ENCODE results near the gene GSTA5.
"Not testable (repeated sequence)": the region's sequence is repeated elsewhere in the genome, so short reads cannot be mapped to it uniquely, and the experiment has no call there.

Gene GSTA5

DNA sequence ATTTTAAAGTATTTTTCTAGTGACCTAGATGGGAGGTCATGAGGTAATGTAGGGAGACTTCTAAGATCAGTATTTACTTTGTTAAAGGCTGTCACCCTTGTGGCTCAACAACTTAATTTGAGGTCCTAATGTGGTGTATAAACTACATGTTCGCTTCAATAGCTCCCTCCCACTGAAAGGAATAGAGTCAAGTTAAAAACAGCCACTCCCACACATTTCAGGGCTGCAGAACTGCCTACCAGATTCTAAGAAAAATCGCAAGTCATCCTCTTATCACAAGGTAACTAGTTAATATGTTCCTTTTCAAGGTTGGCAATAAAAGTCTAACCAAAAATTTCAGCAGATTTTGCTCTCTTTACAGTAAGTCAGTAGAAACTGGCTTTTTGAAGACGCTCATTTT is 52.1 kb downstream of the GSTA5 start:
- H3K9me3 Mint-ChIP-seq = no peaks in the 10 kb centered on the region
- no peaks in the 10 kb centered on the region for H3K4me1 Mint-ChIP-seq
- no peak overlapping the region for H3K27ac Mint-ChIP-seq
- DNase-seq = no peak
- no peaks in the 10 kb centered on the region for H3K36me3 Mint-ChIP-seq
- H3K27me3 Mint-ChIP-seq = peaks cover 16% of the 10 kb centered on the region
- no peak overlapping the region for H3K4me3 Mint-ChIP-seq
- CTCF ChIA-PET = no interaction called here

DNA sequence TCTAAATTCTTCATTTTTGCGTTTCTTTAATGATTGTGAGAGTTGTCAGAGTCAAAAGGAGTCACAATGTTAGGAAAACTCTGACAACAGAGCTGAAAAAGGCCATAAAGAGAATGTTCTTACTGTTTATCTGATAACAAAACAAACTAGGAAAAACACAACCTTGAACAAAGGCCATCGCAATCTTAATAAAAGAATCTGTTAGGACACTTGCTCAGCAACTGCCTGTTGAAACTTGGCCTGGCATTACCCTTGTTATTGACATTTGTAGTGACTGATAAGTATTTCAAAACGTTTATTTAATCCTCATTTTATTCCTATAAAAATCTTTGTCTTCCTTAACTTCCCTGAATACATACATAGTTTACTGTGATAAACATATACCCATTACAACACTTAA is 52.7 kb downstream of the GSTA5 start:
- CTCF ChIA-PET = no interaction called here
- Mint-ChIP-seq H3K27ac (no peak overlapping the region), H3K27me3 (peaks cover 12% of the 10 kb centered on the region), H3K36me3 (no peaks in the 10 kb centered on the region), H3K4me3 (no peak overlapping the region), H3K4me1 (no peaks in the 10 kb centered on the region), H3K9me3 (no peaks in the 10 kb centered on the region)
- no peak for DNase-seq

GRCh38 chr6:52786249-52786956 is 54.2 kb downstream of the GSTA5 start:
- DNase-seq = no peak
- Mint-ChIP-seq H3K4me1 (no peaks in the 10 kb centered on the region), H3K27ac (no peak overlapping the region), H3K9me3 (no peaks in the 10 kb centered on the region), H3K4me3 (no peak overlapping the region), H3K36me3 (no peaks in the 10 kb centered on the region), H3K27me3 (peaks cover 10% of the 10 kb centered on the region)
- CTCF ChIA-PET = no interaction called here

GRCh38 chr6:52782696-52783274 is 57.8 kb downstream of the GSTA5 start:
- H3K9me3 Mint-ChIP-seq, CTCF ChIA-PET, H3K27ac Mint-ChIP-seq, H3K4me1 Mint-ChIP-seq, H3K36me3 Mint-ChIP-seq, H3K4me3 Mint-ChIP-seq, DNase-seq: not testable (repeated sequence)
- H3K27me3 Mint-ChIP-seq = peaks cover 12% of the 10 kb centered on the region

GRCh38 chr6:52782209-52782608 is 58.4 kb downstream of the GSTA5 start:
- H3K36me3 Mint-ChIP-seq, H3K27ac Mint-ChIP-seq, CTCF ChIA-PET, H3K4me1 Mint-ChIP-seq, H3K4me3 Mint-ChIP-seq, DNase-seq, H3K9me3 Mint-ChIP-seq: not testable (repeated sequence)
- peaks cover 15% of the 10 kb centered on the region for H3K27me3 Mint-ChIP-seq

Measured in activated naive CD4-positive, alpha-beta T cell treated with anti-CD3 and anti-CD28 coated beads, Interleukin-2, amount 10 ng/mL, durations not matched to agents 7 days and 5 days (primary cell).